Activated CD4-positive, alpha-beta T cell treated with anti-CD3 and anti-CD28 coated beads, Interleukin-10, Interleukin-2, amounts not matched to agents 100 ng/mL and 50 ng/mL, durations not matched to agents 16 hours and 8 hours (primary cell): ENCODE results near the gene ZDHHC11B.
A peak's percentile ranks its signal among the peaks of the same experiment; 100 is the strongest.
"Not testable (repeated sequence)": the region's sequence is repeated elsewhere in the genome, so short reads cannot be mapped to it uniquely, and the experiment has no call there.

Source experiments
- DNase-seq: peaks from one replicate; pipeline ENCODE4 v3.0.0-alpha.2; 2020

Gene ZDHHC11B

DNA sequence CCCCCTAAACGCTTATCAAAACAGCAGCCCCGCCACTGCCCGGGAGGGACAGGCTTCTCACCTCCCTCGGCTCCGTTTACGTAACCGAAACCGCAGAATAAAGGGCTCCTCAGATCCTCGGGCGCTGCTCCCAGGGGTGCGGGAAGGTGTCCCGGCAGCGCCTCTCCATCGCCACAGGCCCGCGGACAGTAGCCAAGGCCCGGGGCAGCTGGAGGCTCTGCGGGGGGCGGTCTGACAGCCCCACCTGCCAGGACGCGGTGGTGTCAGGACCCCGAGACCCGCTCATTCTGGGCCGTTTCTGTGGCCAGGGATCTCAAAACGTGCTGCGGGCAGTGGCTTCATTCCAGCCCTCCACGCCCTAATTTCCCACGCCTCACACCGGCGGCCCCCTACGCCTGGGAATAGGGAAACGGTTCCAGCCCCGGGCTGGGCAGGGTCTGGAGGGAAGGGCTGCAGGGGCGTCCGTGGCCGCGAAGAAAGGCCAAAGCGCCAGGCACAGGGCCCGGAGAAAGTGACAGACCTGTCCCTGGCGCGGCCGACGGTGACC is 575 bp downstream of the ZDHHC11B start:
- not testable (repeated sequence) for DNase-seq

DNA sequence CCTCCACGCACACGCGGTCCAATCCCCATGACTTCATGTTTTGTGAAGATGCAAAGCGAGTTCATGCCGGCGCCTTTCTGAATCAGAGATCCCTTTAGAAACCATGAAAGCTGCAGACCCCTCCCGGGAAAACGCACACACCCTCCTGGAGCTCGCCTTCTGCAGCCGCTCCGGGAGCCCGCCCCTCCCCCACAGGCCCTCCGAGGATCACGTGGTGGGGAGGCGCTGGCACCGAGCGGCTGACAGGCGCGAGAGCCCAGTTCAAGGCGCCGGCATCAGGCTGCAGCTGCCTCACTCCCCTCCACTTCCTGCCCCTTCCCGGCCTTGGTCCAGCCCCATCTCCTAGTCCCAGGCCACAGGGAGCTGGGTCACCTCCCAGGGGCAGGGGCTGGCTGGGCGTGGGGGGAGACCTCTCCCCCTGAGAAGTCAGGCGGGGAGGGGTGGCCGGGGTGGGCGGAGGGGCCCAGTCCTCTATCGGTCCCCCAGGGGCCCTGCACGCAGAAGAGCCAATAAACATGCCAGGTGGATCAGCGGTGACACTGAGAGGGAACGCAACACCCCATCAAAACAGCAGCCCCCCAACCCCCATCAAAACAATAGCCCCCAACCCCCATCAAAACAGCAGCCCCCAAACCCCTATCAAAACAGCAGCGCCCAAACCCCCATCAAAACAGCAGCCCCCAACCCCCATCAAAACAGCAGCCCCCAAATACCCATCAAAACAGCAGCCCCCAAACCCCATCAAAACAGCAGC is 1.3 kb downstream of the ZDHHC11B start:
- DNase-seq = peak; percentile 31

- DNase-seq = not testable (repeated sequence)
Measured at GRCh38 chr5:782356-782755, 2.2 kb downstream of the ZDHHC11B start.

DNA sequence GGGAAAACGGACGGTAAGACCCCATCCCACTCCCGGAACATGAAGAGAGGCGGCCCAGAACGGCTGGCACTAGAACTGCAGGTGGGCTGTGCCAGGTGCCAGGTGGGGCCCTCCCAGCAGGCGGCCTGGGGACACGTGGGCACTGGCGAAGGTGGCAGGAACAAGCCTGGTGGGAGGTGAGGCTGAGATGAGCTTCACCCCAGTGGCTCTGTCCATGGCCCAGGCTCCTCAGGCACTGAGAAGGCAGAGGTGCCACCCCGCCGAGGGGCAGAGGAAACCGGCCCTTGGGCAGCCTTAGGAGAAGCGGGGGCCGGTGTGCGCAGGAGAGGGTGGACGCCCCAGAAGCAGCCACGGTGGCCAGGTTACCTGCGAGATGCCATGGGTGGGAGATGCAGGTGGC is 4.0 kb downstream of the ZDHHC11B start:
- DNase-seq = not testable (repeated sequence)

DNA sequence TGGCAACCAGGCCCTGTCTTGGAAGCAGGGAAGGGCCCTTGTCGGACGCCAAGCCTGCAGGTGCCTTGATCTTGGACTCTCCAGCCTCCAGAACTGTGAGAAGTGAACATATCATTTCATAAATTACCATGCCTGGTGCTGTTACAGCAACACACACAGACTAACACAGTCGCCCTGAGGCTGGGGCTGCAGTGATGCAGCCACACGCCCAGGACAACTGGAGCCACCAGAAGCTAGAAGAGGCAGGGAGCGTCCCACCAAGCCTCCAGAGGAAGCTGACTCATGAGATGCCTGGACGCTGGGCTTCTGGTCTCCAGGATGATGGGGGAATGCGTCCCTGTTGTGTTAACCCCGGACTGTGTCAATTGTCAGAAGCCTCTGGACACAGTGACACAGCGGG is 5.6 kb downstream of the ZDHHC11B start:
- DNase-seq = not testable (repeated sequence)

- not testable (repeated sequence) for DNase-seq
Measured at GRCh38 chr5:778421-778820, 6.1 kb downstream of the ZDHHC11B start.

DNA sequence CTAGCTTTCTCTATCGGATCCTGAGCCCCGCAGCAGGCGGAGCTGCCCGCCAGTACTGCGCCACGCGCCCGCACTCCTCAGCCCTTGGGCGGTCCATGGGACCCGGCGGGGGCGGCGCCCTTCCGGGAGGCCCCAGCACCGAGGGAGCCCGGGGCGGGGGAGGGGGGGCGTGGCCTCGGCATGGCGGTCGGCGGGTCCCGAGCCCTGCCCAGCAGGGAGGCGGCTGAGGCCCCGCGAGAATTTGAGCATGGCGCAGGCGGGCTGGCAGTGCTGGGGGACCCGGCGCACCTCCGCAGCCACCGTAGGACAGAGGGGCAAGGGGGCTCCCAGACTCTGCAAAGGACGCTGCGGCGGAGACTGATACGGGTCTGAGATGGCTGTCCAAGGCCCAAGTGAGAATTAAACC is 6.8 kb downstream of the ZDHHC11B start:
- DNase-seq = no peak

GRCh38 chr5:776862-777711 is 7.4 kb downstream of the ZDHHC11B start:
- DNase-seq = no peak

DNA sequence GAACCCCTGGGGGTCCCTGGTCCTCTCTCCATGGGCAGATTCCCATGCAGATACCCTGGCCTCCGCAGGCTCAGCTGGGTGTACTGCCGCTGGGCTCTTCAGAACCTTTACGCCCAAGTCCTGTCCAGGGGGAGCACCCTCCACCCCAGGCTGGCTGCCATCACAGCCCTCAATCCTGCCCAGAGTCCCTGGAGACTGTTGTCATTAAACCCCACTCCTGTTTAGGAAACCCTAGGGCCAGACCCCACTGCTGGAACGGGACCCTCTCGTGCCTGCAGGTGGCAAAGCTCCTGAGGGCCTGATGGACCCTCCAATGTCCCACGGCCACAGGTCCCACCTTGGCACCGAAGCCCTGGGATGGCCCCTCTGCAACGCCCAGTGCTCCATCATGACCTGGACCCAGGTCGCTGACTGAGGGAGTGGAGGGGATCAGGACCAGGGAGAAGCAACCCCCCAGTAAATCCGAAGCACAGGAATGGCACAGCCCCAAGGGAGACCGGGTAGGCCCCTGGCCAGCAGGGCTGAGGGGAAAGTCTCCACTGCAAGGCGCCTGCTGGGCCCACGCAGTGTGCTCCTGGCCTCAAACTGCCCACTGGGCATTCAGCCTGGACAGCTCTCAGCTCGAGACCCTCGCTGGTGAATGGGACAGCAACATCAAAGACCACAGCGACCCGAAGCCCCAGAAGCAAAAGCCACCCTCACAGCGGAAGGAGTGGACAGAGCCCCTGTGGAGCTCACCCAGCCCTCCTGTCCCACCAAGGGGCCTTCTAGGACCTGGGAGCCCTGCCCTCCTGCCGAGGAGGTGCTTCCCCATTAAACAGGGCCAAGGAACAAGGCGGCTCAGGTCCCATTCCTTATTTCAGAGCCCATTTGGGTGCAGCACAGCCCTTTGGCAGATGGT is 8.3 kb downstream of the ZDHHC11B start:
- DNase-seq = no peak

- not testable (repeated sequence) for DNase-seq
Measured at GRCh38 chr5:775595-775960, 9.0 kb downstream of the ZDHHC11B start.

DNA sequence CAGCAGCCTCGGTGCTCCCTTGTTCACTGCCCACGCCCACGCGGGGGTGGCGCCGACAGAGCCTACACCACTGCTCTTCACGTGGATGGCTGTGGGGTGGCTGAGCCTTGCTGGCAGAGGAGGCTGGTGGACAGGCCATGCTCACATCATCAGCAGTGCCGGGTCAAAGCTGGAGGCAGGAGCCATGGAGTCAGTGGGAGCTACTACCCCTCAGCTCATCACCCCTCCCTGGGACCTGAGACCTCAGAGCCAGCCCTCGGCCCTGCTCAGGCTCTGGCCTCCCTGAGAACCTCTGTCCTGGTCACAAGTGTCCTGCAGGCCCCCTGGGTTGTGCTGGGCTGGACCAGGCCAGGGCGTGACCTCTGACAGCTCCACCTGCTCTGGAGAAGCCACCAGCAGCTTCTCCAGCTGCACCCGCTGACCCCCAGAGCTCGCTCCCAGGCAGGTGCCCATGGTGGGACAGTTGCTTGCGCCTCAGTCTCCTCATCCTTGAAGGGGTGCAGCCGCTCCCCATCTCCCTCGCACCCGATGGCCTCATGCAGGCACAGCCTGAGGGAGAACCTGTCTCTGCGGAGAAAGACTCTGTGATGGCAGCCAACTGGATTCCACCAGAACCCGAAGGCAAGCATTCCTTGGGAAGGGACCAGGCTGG is 9.5 kb downstream of the ZDHHC11B start:
- not testable (repeated sequence) for DNase-seq

GRCh38 chr5:774304-774703 is 10.2 kb downstream of the ZDHHC11B start:
- DNase-seq = not testable (repeated sequence)

GRCh38 chr5:773517-774264 is 10.8 kb downstream of the ZDHHC11B start:
- no peak for DNase-seq

DNA sequence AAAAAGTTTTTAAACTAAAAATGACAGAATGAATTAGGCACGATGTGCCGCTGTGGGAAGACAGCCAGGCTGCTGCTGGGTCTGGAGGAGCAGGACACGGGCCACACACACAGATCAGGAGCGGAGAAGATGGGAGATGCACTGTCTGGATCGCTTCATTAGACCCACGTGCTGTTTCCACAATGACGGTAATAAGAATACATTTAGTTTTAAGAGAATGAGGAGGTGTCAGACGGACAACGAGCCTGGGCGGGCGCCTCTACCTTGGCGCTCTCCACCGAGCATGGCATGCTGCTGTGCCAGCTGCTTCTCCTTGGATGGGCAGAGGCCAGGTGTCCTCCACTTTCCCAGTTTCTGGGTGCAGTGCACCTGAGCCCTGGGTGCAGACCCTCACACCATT is 11.6 kb downstream of the ZDHHC11B start:
- not testable (repeated sequence) for DNase-seq

DNA sequence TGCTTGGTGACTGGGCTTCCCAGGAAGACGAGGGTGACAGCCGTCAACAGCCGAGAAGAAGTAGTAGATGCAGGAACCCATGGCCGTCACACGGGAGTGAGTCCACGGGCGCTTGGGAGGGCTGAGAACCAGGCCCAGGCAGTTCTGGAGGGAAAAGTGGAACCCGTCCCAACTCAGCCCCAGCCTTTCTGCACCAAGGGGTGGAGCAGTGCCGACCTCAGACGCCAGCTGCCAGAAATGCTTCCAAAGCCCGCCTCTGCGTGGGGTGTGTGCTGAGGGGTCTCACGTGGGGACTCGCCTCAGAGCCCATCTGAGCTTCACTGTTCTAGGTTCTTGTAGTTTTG is 12.0 kb downstream of the ZDHHC11B start:
- not testable (repeated sequence) for DNase-seq

- DNase-seq = not testable (repeated sequence)
Measured at GRCh38 chr5:771841-772546, 12.5 kb downstream of the ZDHHC11B start.

DNA sequence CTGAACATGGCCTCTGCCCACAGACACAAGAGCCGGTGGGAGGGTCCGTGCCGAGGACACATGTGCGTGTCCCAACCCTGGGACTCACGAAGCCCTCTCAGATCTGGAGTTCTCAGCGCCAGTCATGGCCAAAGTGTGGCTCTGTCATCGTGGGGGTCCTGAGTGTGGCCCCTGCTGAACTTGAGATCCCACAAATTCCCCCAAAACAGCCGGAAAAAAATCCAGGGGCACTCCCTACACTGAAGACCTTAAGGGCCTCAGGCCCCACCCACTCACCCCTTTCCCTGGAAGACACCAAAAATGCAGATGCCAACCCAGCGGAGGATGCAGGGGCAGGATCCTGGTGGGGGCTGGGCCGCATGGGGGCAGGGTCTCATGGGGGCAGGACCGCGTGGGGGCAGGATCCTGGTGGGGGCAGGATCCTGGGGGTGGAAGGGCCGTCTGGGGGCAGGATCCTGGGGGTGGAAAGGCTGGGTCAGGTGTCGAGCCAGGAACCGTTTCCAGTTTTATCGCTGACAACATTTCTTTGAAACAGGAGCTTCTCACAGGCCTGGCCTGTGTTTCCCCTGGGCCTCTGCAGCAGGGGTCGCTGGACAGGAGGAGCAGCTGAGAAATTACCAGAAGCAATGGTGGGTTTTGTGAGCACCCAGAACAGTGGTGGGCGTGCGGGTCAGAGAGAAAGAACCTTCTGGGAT is 13.3 kb downstream of the ZDHHC11B start:
- not testable (repeated sequence) for DNase-seq

GRCh38 chr5:770585-770984 is 13.9 kb downstream of the ZDHHC11B start:
- not testable (repeated sequence) for DNase-seq

DNA sequence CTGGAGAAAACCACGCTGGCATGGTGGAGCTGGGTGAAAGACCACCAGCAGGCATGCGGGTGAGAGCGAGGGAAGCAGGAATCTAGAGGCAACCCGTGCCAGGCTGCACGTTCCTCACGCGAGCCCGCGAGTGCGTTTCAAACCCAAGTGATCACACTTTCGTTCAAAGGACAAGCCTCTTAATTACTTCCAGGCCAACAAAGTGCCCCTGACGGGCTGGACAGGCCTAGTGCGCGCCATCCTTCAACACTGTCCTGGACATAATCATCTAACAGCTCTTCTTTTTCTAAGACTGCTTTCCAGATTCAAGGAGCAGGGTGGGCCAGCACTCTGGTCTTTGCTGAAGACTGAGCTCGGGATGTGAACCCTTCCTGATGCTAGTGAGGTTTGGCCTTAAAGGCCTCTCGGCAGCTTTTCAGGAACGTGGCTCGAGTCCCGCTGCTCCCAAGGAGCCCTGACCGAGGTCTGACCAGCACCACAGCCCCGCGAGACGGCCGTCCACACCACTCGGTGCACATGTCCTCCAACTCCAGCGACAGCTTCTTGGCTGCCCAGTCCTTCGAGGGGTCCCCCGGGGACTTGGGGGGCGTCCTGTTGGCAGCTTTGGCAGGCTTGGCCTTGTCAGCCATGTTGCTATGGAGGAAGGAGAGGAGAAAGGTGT is 14.9 kb downstream of the ZDHHC11B start:
- DNase-seq = not testable (repeated sequence)
